Prostate gland (tissue), 2 donors: ENCODE data around the gene GNLY. TPM values are rescaled to one million over a fixed set of nuclear protein-coding genes. Genes with fewer than 3 reads are reported as not detected.

ENCODE experiments used
- DNase-seq: peaks from one replicate; pipeline ENCODE4 v3.0.0-alpha.2; 2019; ENCODE audit warnings: low spot score
- H3K27ac ChIP-seq, 2 donors: fragments of 200-600 bp; sonication (generic); 2 replicates each; pipeline ENCODE4 v1.5.1; 2017 to 2019
- H3K27me3 ChIP-seq: fragments of 200-600 bp; sonication (generic); replicated peaks from 2 replicates; pipeline ENCODE4 v1.5.1; 2019; ENCODE audit not compliant: insufficient read depth
- H3K36me3 ChIP-seq, 2 donors: fragments of 200-600 bp; sonication (generic); 1 replicate in 1 of 2; 2 replicates in 1 of 2; pipeline versions ENCODE4 v1.5.1 to v1.8.1; 2017 to 2019
- H3K4me1 ChIP-seq: fragments of 200-600 bp; sonication (generic); replicated peaks from 2 replicates; pipeline ENCODE4 v1.5.1; 2019
- H3K4me3 ChIP-seq, 2 donors: fragments of 200-600 bp; sonication (generic); 2 replicates each; pipeline ENCODE4 v1.5.1; 2017 to 2019
- H3K9me3 ChIP-seq: fragments of 200-600 bp; sonication (generic); 2 replicates; pipeline ENCODE4 v1.5.1; 2017
- CTCF ChIP-seq, 4 experiments: fragments of 200-600 bp in 2 of 4; fragments of 450-650 bp in 2 of 4; sonication (generic) in 2 of 4; IDR thresholded peaks; 1 replicate in 3 of 4; 2 replicates in 1 of 4; pipeline ENCODE4 v1.5.1; 2016 to 2019; ENCODE audit warnings: antibody characterized with exemption in 4 of 4, mild to moderate bottlenecking in 2 of 4, moderate library complexity in 2 of 4
- POLR2A ChIP-seq: fragments of 450-650 bp; IDR thresholded peaks from one replicate; pipeline ENCODE4 v1.6.1; 2016; ENCODE audit warnings: antibody characterized with exemption, mild to moderate bottlenecking
- POLR2AphosphoS5 ChIP-seq: sonication (generic); formaldehyde crosslinking; IDR thresholded peaks from one replicate; pipeline ENCODE4 v1.6.1; 2017; ENCODE audit warnings: antibody characterized with exemption
- WGBS: methylation state at CpG from one replicate; pipeline ENCODE4 v1.1.5; 2018; 5-methylcytosine and 5-hydroxymethylcytosine counted together
- intact Hi-C: fragments of 100-400 bp; cut with DNase I; formaldehyde crosslinking; loops from one replicate; pipeline ENCODE4 v1.14.2; 2022
- total RNA-seq, 2 donors: library from RNA; depleted of rRNA; stranded (reverse); fragments of >200 nt; gene quantifications; one replicate each; pipeline ENCODE4 v1.1.0, GENCODE V29; 2016

The GNLY gene
- total RNA-seq, 2 donors from 2014 or later, result 0.36 to 0.68 TPM

GRCh38 chr2:85698184-85698879 is 4.2 kb downstream of the GNLY start:
- no peak for DNase-seq
- H3K9me3 ChIP-seq, result no peaks in the 10 kb centered on the region
- H3K4me1 ChIP-seq, result no peaks in the 10 kb centered on the region
- intact Hi-C loops, result no loop called here
- H3K27me3 ChIP-seq, result no peaks in the 10 kb centered on the region
- no peak overlapping the region for H3K27ac ChIP-seq
- no peak overlapping the region for H3K4me3 ChIP-seq
- TF ChIP-seq POLR2A (no peak), POLR2AphosphoS5 (no peak), CTCF (IDR thresholded peaks at IDR 0.05) (no peak)
- H3K36me3 ChIP-seq, result no peaks in the 10 kb centered on the region
- WGBS, result 75% methylated on average over 11 of the region's 11 CpGs

- no peak for DNase-seq
- no peaks in the 10 kb centered on the region for H3K4me1 ChIP-seq
- H3K9me3 ChIP-seq, result no peaks in the 10 kb centered on the region
- no peaks in the 10 kb centered on the region for H3K36me3 ChIP-seq
- H3K27me3 ChIP-seq, result no peaks in the 10 kb centered on the region
- intact Hi-C loops, result no loop called here
- WGBS, result 77% methylated on average over 8 of the region's 8 CpGs
- no peak overlapping the region for H3K4me3 ChIP-seq
- H3K27ac ChIP-seq, result no peak overlapping the region
- TF ChIP-seq CTCF (IDR thresholded peaks at IDR 0.05) (no peak), POLR2A (no peak), POLR2AphosphoS5 (no peak)
Measured at GRCh38 chr2:85698880-85699254, 4.7 kb downstream of the GNLY start.

- Histone ChIP-seq H3K4me1 (no peaks in the 10 kb centered on the region), H3K9me3 (no peaks in the 10 kb centered on the region), H3K27me3 (no peaks in the 10 kb centered on the region), H3K36me3 (no peaks in the 10 kb centered on the region), H3K27ac (no peak overlapping the region), H3K4me3 (no peak overlapping the region)
- intact Hi-C loops, result no loop called here
- no peak for DNase-seq
- WGBS, result 92% methylated on average over 1 of the region's 1 CpG
- no peak for TF ChIP-seq CTCF (IDR thresholded peaks at IDR 0.05)
- no peak for TF ChIP-seq POLR2A
- no peak for TF ChIP-seq POLR2AphosphoS5
Measured at GRCh38 chr2:85699325-85699724, 5.2 kb downstream of the GNLY start.

GRCh38 chr2:85702172-85702571 is 8.0 kb downstream of the GNLY start:
- Histone ChIP-seq H3K27me3 (no peaks in the 10 kb centered on the region), H3K9me3 (no peaks in the 10 kb centered on the region), H3K4me1 (no peaks in the 10 kb centered on the region), H3K4me3 (no peak overlapping the region), H3K27ac (no peak overlapping the region), H3K36me3 (no peaks in the 10 kb centered on the region)
- TF ChIP-seq POLR2AphosphoS5, result no peak
- TF ChIP-seq POLR2A, result no peak
- TF ChIP-seq CTCF (IDR thresholded peaks at IDR 0.05), result no peak
- no peak for DNase-seq
- intact Hi-C loops, result no loop called here

GRCh38 chr2:85702800-85703199 is 8.6 kb downstream of the GNLY start:
- Histone ChIP-seq H3K27me3 (no peaks in the 10 kb centered on the region), H3K9me3 (no peaks in the 10 kb centered on the region), H3K27ac (no peak overlapping the region), H3K36me3 (no peaks in the 10 kb centered on the region), H3K4me1 (no peaks in the 10 kb centered on the region), H3K4me3 (no peak overlapping the region)
- 75% methylated on average over 4 of the region's 4 CpGs for WGBS
- no peak for TF ChIP-seq POLR2A
- no peak for TF ChIP-seq CTCF (IDR thresholded peaks at IDR 0.05)
- TF ChIP-seq POLR2AphosphoS5, result no peak
- intact Hi-C loops, result no loop called here
- DNase-seq, result no peak
